ENCODE data around the gene RIMOC1.

RIMOC1 gene

DNA sequence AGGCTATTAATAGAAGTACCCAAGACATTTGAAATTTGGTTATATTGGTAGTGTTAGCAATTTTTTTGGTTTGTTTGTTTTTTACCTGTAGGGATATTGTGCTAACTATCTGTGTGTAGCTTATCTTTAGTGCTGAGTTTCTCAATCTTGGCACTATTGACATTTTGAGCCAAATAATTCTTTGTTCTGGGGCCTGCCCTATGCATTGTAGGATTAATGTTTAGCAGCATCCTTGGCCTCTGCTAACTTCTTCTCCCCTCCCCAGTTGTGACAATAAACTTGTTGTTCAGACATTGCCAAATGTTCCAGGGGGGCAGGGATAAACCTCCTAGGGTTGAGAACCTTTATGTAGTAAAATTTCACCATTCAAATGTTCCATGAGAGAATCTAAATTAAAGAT is 24.9 kb downstream of the RIMOC1 start:
- H3K36me3 ChIP-seq (ENCODE audit: insufficient read depth, low read length) = no peaks in the 10 kb centered on the region
- no peak overlapping the region for H3K4me3 ChIP-seq (ENCODE audit: low read length, poor library complexity, severe bottlenecking)
- no peak overlapping the region for H3K9ac ChIP-seq (ENCODE audit: low read depth, low read length, poor library complexity, severe bottlenecking)
- H3F3A ChIP-seq (ENCODE audit: low read depth) = no peaks in the 10 kb centered on the region
- H3K9me3 ChIP-seq (ENCODE audit: insufficient read depth, low read depth, low read length) = no peaks in the 10 kb centered on the region
- H3K79me2 ChIP-seq (ENCODE audit: insufficient read depth, low read length) = peaks cover 14% of the 10 kb centered on the region
- no peak overlapping the region for H3K4me2 ChIP-seq (ENCODE audit: low read depth, low read length, poor library complexity, severe bottlenecking)
- no peaks in the 10 kb centered on the region for H4K20me1 ChIP-seq (ENCODE audit: insufficient read depth, low read length, poor library complexity, severe bottlenecking)
- no peak overlapping the region for H2AFZ ChIP-seq (ENCODE audit: low read length)
- peaks cover 16% of the 10 kb centered on the region for H3K4me1 ChIP-seq (ENCODE audit: insufficient read depth, low read length, poor library complexity, severe bottlenecking)
- H3K9me2 ChIP-seq (replicated peaks; ENCODE audit: low read depth, low read length) = no peaks in the 10 kb centered on the region
- TF ChIP-seq EZH2phosphoT487 (IDR thresholded peaks at IDR 0.05; ENCODE audit: borderline replicate concordance) = no peak
- TF ChIP-seq CTCF (conservative IDR thresholded peaks at IDR 0.05; ENCODE audit: low read length) = no peak
- H3K27me3 ChIP-seq (ENCODE audit: insufficient read depth, low read length, poor library complexity, severe bottlenecking) = no peaks in the 10 kb centered on the region

DNA sequence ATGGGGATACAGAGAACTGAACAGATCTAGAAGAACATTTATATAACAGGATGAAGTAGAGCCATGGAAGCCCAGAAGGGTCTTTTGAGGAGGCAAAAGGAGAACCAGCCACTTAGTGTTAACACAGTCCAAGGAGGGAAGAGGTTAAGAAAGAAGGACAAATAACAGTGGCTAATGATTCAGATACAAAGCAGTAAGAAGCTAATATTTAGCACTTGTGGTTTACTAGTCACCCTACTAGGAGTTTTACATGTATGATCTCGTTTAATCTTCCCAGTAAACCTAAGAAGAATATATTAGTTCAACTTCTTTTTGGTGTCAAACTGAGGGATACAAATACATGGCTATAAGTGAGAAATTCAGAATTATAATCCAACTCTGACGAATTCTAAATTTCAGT is 28.6 kb downstream of the RIMOC1 start:
- no peaks in the 10 kb centered on the region for H3F3A ChIP-seq (ENCODE audit: low read depth)
- no peaks in the 10 kb centered on the region for H3K36me3 ChIP-seq (ENCODE audit: insufficient read depth, low read length)
- H3K79me2 ChIP-seq (ENCODE audit: insufficient read depth, low read length) = no peaks in the 10 kb centered on the region

DNA sequence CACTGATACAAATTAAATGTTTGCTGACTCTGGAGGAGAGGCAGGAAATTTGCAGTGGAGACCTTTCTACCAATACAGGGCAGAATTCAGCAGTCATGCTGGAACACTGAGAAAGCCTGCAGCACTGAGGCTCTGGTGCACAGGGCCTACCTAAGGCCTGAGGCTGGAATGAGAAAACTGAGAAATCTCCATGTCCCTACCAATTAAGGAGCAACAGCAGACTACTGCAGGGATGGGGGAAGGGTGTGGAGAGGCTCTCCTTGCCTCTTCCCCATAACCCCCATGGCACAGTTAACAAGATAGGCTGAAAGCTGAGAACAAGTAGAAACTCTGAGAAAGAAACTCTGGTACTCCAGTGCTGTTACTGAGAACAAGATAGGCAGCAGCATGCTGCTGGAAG is 31.4 kb downstream of the RIMOC1 start:
- H3K9me3 ChIP-seq (ENCODE audit: insufficient read depth, low read depth, low read length) = no peaks in the 10 kb centered on the region
- H3K9me2 ChIP-seq (replicated peaks; ENCODE audit: low read depth, low read length) = no peaks in the 10 kb centered on the region
- no peaks in the 10 kb centered on the region for H3K36me3 ChIP-seq (ENCODE audit: insufficient read depth, low read length)
- no peaks in the 10 kb centered on the region for H3K27me3 ChIP-seq (ENCODE audit: insufficient read depth, low read length, poor library complexity, severe bottlenecking)
- no peak overlapping the region for H3K9ac ChIP-seq (ENCODE audit: low read depth, low read length, poor library complexity, severe bottlenecking)
- H3K4me3 ChIP-seq (ENCODE audit: low read length, poor library complexity, severe bottlenecking) = no peak overlapping the region
- no peaks in the 10 kb centered on the region for H4K20me1 ChIP-seq (ENCODE audit: insufficient read depth, low read length, poor library complexity, severe bottlenecking)
- H3F3A ChIP-seq (ENCODE audit: low read depth) = no peaks in the 10 kb centered on the region
- H3K79me2 ChIP-seq (ENCODE audit: insufficient read depth, low read length) = no peaks in the 10 kb centered on the region
- no peaks in the 10 kb centered on the region for H3K4me1 ChIP-seq (ENCODE audit: insufficient read depth, low read length, poor library complexity, severe bottlenecking)
- TF ChIP-seq CTCF (conservative IDR thresholded peaks at IDR 0.05; ENCODE audit: low read length) (no peak), EZH2phosphoT487 (IDR thresholded peaks at IDR 0.05; ENCODE audit: borderline replicate concordance) (no peak)
- no peak overlapping the region for H3K4me2 ChIP-seq (ENCODE audit: low read depth, low read length, poor library complexity, severe bottlenecking)
- no peak overlapping the region for H2AFZ ChIP-seq (ENCODE audit: low read length)

More for the DNA sequence above, 28.6 kb downstream of the RIMOC1 start:
- Histone ChIP-seq H4K20me1 (ENCODE audit: insufficient read depth, low read length, poor library complexity, severe bottlenecking) (no peaks in the 10 kb centered on the region), H2AFZ (ENCODE audit: low read length) (no peak overlapping the region), H3K27me3 (ENCODE audit: insufficient read depth, low read length, poor library complexity, severe bottlenecking) (no peaks in the 10 kb centered on the region), H3K4me3 (ENCODE audit: low read length, poor library complexity, severe bottlenecking) (no peak overlapping the region), H3K4me1 (ENCODE audit: insufficient read depth, low read length, poor library complexity, severe bottlenecking) (no peaks in the 10 kb centered on the region), H3K9me2 (replicated peaks; ENCODE audit: low read depth, low read length) (no peaks in the 10 kb centered on the region), H3K4me2 (ENCODE audit: low read depth, low read length, poor library complexity, severe bottlenecking) (no peak overlapping the region), H3K9me3 (ENCODE audit: insufficient read depth, low read depth, low read length) (no peaks in the 10 kb centered on the region), H3K9ac (ENCODE audit: low read depth, low read length, poor library complexity, severe bottlenecking) (no peak overlapping the region)
- TF ChIP-seq EZH2phosphoT487 (IDR thresholded peaks at IDR 0.05; ENCODE audit: borderline replicate concordance) (no peak), CTCF (conservative IDR thresholded peaks at IDR 0.05; ENCODE audit: low read length) (no peak)

All from Loucy (cell line).